HepG2 (cell line): ENCODE measurements around the gene EIF3L. TPM values are rescaled to one million over a fixed set of nuclear protein-coding genes. Genes with fewer than 3 reads are reported as not detected.
A peak's percentile ranks its signal among the peaks of the same experiment; 100 is the strongest.

Experiments
- ATAD3A ChIP-seq: sonication (generic); formaldehyde crosslinking; IDR thresholded peaks from 2 replicates; pipeline ENCODE4 v1.4.0; 2020; ENCODE audit warnings: missing genetic modification reagents
- CBX5 ChIP-seq: sonication (generic); formaldehyde crosslinking; IDR thresholded peaks from 2 replicates; pipeline ENCODE4 v1.4.0; 2020; ENCODE audit warnings: missing genetic modification reagents, borderline replicate concordance
- FOXA3 ChIP-seq: IDR thresholded peaks from 2 replicates; pipeline ENCODE4 v1.6.1; 2016; ENCODE audit warnings: missing genetic modification reagents, missing compliant biosample characterization
- HNF4A ChIP-seq: sonication (generic); formaldehyde crosslinking; IDR thresholded peaks from 2 replicates; pipeline ENCODE4 v1.4.0; 2020; ENCODE audit warnings: missing genetic modification reagents
- JARID2 ChIP-seq: sonication (generic); formaldehyde crosslinking; IDR thresholded peaks from 2 replicates; pipeline ENCODE4 v1.8.1; 2023; ENCODE audit warnings: missing genetic modification reagents, inconsistent platforms; ENCODE audit not compliant: insufficient replicate concordance
- NKX3-1 ChIP-seq: sonication (generic); formaldehyde crosslinking; IDR thresholded peaks from 2 replicates; pipeline ENCODE4 v1.5.0; 2020; ENCODE audit warnings: missing genetic modification reagents
- POGZ ChIP-seq: sonication (generic); formaldehyde crosslinking; IDR thresholded peaks from 2 replicates; pipeline ENCODE4 v1.4.0; 2020; ENCODE audit warnings: mild to moderate bottlenecking, missing genetic modification reagents
- SIX4 ChIP-seq: sonication (generic); formaldehyde crosslinking; IDR thresholded peaks from 2 replicates; pipeline ENCODE4 v1.4.0; 2020; ENCODE audit warnings: missing genetic modification reagents
- SSRP1 ChIP-seq: IDR thresholded peaks from 2 replicates; pipeline ENCODE4 v1.6.1; 2016; ENCODE audit warnings: control low read depth
- TARDBP ChIP-seq: sonication (generic); formaldehyde crosslinking; IDR thresholded peaks from 2 replicates; pipeline ENCODE4 v1.8.0; 2022; ENCODE audit warnings: mild to moderate bottlenecking, missing genetic modification reagents
- TCF7 ChIP-seq: sonication (generic); IDR thresholded peaks from 2 replicates; pipeline ENCODE4 v1.6.1; 2016; ENCODE audit warnings: antibody characterized with exemption, low read depth
- ZNF333 ChIP-seq: sonication (generic); formaldehyde crosslinking; IDR thresholded peaks from 2 replicates; pipeline ENCODE4 v1.4.0; 2020; ENCODE audit warnings: mild to moderate bottlenecking, missing genetic modification reagents, borderline replicate concordance
- polyA plus RNA-seq, 8 experiments: library from polyadenylated mRNA; depleted of rRNA in 3 of 8; stranded (reverse) in 7 of 8; unstranded in 1 of 8; fragments of >200 nt; fragmentation: Illumina TruSeq in 4 of 8; extraction: Trizol in 4 of 8; gene quantifications; 2 replicates each; pipeline versions ENCODE4 v1.2.1 to v1.2.3, GENCODE V29; 2011 to 2016; ENCODE audit warnings: low read depth in 4 of 8, missing spikeins in 1 of 8, mixed read lengths in 1 of 8; ENCODE audit not compliant: insufficient read depth in 1 of 8
- total RNA-seq, 5 experiments: library from RNA; depleted of rRNA; stranded (reverse); fragments of >200 nt; fragmentation: Illumina TruSeq; extraction: Trizol; gene quantifications; 2 replicates each; pipeline ENCODE4 v1.2.3, GENCODE V29; 2016; ENCODE audit warnings: low read depth in 1 of 5
- TF ChIP-seq, protein P1 (sequence below): IDR thresholded peaks from 2 replicates; pipeline ENCODE4 v1.6.1; 2016; ENCODE audit warnings: low read depth, control low read depth
- TF ChIP-seq, protein P2 (sequence below): sonication (generic); formaldehyde crosslinking; IDR thresholded peaks from 2 replicates; pipeline ENCODE4 v1.4.0; 2020; ENCODE audit warnings: mild to moderate bottlenecking, low read depth, missing genetic modification reagents
- TF ChIP-seq, protein P3 (sequence below): sonication (generic); formaldehyde crosslinking; IDR thresholded peaks from 2 replicates; pipeline ENCODE4 v1.5.1; 2020; ENCODE audit warnings: missing genetic modification reagents, mild to moderate bottlenecking, borderline replicate concordance
- TF ChIP-seq, protein P4 (sequence below): sonication (generic); formaldehyde crosslinking; IDR thresholded peaks from 2 replicates; pipeline ENCODE4 v1.4.0; 2020; ENCODE audit warnings: missing genetic modification reagents
- TF ChIP-seq, protein P5 (sequence below): sonication (generic); formaldehyde crosslinking; IDR thresholded peaks from 2 replicates; pipeline ENCODE4 v1.5.0; 2020; ENCODE audit warnings: mild to moderate bottlenecking, missing genetic modification reagents

EIF3L gene
- total and polyA plus RNA-seq, 2 of the 13 experiments (the other 11 are each of a cell fraction or from before 2014, with no cell fraction given) = 514 to 793 TPM

DNA sequence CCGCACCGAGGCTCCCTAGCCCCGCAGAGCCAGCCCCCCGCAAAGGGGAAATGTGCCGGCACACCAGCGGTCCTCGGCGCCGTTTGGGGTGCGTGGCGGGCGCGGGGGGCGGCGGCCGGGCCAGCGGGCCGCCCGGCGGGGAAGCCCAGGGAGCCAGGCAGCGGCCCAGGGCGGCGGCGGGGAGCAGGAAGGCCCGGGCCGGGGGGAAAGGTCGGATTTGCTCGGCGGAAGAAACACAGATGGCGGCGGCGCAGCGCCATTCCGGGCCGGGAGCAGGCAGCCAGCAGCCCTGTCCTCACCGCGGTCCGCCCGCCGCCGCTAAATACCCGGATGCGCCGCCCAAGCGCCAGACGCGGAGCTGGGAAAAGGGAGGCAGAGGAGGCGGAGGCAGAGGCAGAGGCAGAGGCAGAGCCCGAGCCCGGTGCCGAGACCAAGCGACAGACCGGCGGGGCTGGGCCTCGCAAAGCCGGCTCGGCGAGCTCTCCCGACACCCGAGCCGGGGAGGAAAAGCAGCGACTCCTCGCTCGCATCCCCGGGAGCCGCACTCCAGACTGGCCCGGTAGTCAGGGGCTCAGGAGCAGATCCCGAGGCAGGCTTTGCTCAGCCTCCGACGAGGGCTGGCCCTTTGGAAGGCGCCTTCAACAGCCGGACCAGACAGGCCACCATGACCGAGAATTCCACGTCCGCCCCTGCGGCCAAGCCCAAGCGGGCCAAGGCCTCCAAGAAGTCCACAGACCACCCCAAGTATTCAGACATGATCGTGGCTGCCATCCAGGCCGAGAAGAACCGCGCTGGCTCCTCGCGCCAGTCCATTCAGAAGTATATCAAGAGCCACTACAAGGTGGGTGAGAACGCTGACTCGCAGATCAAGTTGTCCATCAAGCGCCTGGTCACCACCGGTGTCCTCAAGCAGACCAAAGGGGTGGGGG is 44.1 kb upstream of the EIF3L start (continued):
- no peak for TF ChIP-seq TCF7
- TF ChIP-seq FOXA3 = peak; percentile 44
- TF ChIP-seq, protein P1, sequence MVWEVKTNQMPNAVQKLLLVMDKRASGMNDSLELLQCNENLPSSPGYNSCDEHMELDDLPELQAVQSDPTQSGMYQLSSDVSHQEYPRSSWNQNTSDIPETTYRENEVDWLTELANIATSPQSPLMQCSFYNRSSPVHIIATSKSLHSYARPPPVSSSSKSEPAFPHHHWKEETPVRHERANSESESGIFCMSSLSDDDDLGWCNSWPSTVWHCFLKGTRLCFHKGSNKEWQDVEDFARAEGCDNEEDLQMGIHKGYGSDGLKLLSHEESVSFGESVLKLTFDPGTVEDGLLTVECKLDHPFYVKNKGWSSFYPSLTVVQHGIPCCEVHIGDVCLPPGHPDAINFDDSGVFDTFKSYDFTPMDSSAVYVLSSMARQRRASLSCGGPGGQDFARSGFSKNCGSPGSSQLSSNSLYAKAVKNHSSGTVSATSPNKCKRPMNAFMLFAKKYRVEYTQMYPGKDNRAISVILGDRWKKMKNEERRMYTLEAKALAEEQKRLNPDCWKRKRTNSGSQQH (CRISPR knock-in tag) = peak; percentile 68; the same call in 1 of the 2 replicates
- no peak for TF ChIP-seq ATAD3A (CRISPR knock-in tag)
- TF ChIP-seq, protein P2, sequence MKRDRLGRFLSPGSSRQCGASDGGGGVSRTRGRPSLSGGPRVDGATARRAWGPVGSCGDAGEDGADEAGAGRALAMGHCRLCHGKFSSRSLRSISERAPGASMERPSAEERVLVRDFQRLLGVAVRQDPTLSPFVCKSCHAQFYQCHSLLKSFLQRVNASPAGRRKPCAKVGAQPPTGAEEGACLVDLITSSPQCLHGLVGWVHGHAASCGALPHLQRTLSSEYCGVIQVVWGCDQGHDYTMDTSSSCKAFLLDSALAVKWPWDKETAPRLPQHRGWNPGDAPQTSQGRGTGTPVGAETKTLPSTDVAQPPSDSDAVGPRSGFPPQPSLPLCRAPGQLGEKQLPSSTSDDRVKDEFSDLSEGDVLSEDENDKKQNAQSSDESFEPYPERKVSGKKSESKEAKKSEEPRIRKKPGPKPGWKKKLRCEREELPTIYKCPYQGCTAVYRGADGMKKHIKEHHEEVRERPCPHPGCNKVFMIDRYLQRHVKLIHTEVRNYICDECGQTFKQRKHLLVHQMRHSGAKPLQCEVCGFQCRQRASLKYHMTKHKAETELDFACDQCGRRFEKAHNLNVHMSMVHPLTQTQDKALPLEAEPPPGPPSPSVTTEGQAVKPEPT (CRISPR knock-in tag) = no peak
- TF ChIP-seq NKX3-1 = peak; percentile 83
- TF ChIP-seq ZNF333 (CRISPR knock-in tag) = peak; percentile 66; the same call in 1 of the 2 replicates
- TF ChIP-seq, protein P3, sequence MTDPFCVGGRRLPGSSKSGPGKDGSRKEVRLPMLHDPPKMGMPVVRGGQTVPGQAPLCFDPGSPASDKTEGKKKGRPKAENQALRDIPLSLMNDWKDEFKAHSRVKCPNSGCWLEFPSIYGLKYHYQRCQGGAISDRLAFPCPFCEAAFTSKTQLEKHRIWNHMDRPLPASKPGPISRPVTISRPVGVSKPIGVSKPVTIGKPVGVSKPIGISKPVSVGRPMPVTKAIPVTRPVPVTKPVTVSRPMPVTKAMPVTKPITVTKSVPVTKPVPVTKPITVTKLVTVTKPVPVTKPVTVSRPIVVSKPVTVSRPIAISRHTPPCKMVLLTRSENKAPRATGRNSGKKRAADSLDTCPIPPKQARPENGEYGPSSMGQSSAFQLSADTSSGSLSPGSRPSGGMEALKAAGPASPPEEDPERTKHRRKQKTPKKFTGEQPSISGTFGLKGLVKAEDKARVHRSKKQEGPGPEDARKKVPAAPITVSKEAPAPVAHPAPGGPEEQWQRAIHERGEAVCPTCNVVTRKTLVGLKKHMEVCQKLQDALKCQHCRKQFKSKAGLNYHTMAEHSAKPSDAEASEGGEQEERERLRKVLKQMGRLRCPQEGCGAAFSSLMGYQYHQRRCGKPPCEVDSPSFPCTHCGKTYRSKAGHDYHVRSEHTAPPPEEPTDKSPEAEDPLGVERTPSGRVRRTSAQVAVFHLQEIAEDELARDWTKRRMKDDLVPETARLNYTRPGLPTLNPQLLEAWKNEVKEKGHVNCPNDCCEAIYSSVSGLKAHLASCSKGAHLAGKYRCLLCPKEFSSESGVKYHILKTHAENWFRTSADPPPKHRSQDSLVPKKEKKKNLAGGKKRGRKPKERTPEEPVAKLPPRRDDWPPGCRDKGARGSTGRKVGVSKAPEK = peak; percentile 84; the same call in 1 of the 2 replicates
- TF ChIP-seq HNF4A = peak; percentile 32
- TF ChIP-seq CBX5 (CRISPR knock-in tag) = 0 out of 2 replicates have a peak, but pooled peaks have one; percentile 29
- peak; percentile 84; the same call in 1 of the 2 replicates for TF ChIP-seq SSRP1 (CRISPR knock-in tag)
- TF ChIP-seq, protein P4, sequence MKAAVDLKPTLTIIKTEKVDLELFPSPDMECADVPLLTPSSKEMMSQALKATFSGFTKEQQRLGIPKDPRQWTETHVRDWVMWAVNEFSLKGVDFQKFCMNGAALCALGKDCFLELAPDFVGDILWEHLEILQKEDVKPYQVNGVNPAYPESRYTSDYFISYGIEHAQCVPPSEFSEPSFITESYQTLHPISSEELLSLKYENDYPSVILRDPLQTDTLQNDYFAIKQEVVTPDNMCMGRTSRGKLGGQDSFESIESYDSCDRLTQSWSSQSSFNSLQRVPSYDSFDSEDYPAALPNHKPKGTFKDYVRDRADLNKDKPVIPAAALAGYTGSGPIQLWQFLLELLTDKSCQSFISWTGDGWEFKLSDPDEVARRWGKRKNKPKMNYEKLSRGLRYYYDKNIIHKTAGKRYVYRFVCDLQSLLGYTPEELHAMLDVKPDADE (CRISPR knock-in tag) = no peak
- TF ChIP-seq, protein P5, sequence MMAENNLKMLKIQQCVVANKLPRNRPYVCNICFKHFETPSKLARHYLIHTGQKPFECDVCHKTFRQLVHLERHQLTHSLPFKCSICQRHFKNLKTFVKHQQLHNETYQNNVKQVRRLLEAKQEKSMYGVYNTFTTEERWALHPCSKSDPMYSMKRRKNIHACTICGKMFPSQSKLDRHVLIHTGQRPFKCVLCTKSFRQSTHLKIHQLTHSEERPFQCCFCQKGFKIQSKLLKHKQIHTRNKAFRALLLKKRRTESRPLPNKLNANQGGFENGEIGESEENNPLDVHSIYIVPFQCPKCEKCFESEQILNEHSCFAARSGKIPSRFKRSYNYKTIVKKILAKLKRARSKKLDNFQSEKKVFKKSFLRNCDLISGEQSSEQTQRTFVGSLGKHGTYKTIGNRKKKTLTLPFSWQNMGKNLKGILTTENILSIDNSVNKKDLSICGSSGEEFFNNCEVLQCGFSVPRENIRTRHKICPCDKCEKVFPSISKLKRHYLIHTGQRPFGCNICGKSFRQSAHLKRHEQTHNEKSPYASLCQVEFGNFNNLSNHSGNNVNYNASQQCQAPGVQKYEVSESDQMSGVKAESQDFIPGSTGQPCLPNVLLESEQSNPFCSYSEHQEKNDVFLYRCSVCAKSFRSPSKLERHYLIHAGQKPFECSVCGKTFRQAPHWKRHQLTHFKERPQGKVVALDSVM (CRISPR knock-in tag) = peak; percentile 97
- TF ChIP-seq TARDBP (CRISPR knock-in tag) = peak; percentile 79
- TF ChIP-seq JARID2 (CRISPR knock-in tag) = peak; percentile 41
- TF ChIP-seq POGZ (CRISPR knock-in tag) = peak; percentile 52
- TF ChIP-seq SIX4 (CRISPR knock-in tag) = 0 out of 2 replicates have a peak, but pooled peaks have one; percentile 40
